Liver (tissue), 3 donors: ENCODE results near the gene LDAH.

Experiments
- CTCF ChIP-seq: fragments of 150-350 bp; IDR thresholded peaks from 2 replicates; pipeline ENCODE4 v1.5.1; 2017; ENCODE audit warnings: improper control_type of control experiment, low read depth, low read length; ENCODE audit not compliant: missing input control
- FOXA1 ChIP-seq: IDR thresholded peaks from 2 replicates; pipeline ENCODE4 v1.6.1; 2016; ENCODE audit warnings: antibody characterized with exemption
- FOXA2 ChIP-seq: IDR thresholded peaks from 2 replicates; pipeline ENCODE4 v1.6.1; 2016; ENCODE audit warnings: antibody characterized with exemption
- HNF4A ChIP-seq, 2 donors: conservative IDR thresholded peaks; 2 replicates each; pipeline ENCODE4 v1.6.1; 2016; ENCODE audit warnings: antibody characterized with exemption in 2 of 2, mild to moderate bottlenecking in 2 of 2
- MAX ChIP-seq: IDR thresholded peaks from 2 replicates; pipeline ENCODE4 v1.6.1; 2016; ENCODE audit warnings: antibody characterized with exemption
- RAD21 ChIP-seq, 2 donors: IDR thresholded peaks; 2 replicates each; pipeline ENCODE4 v1.6.1; 2016; ENCODE audit warnings: antibody characterized with exemption in 2 of 2, mild to moderate bottlenecking in 2 of 2
- REST ChIP-seq: IDR thresholded peaks from 2 replicates; pipeline ENCODE4 v1.6.1; 2016; ENCODE audit warnings: antibody characterized with exemption, mild to moderate bottlenecking
- SP1 ChIP-seq: IDR thresholded peaks from 2 replicates; pipeline ENCODE4 v1.6.1; 2018; ENCODE audit warnings: antibody characterized with exemption, mild to moderate bottlenecking
- ZBTB33 ChIP-seq: IDR thresholded peaks from 2 replicates; pipeline ENCODE4 v1.6.1; 2016; ENCODE audit warnings: antibody characterized with exemption
- donor health status: healthy.
- donor health status: healthy.

GRCh38 chr2:20669562-20670314 is 153.2 kb downstream of the LDAH start:
- TF ChIP-seq MAX (no peak), CTCF (no peak), HNF4A (conservative IDR thresholded peaks at IDR 0.05) (no peak), FOXA1 (no peak), RAD21 (IDR thresholded peaks at IDR 0.05) (no peak), ZBTB33 (no peak), REST (no peak), FOXA2 (no peak), SP1 (no peak)
